ENCODE measurements around the gene KIAA0753.

The KIAA0753 gene

DNA sequence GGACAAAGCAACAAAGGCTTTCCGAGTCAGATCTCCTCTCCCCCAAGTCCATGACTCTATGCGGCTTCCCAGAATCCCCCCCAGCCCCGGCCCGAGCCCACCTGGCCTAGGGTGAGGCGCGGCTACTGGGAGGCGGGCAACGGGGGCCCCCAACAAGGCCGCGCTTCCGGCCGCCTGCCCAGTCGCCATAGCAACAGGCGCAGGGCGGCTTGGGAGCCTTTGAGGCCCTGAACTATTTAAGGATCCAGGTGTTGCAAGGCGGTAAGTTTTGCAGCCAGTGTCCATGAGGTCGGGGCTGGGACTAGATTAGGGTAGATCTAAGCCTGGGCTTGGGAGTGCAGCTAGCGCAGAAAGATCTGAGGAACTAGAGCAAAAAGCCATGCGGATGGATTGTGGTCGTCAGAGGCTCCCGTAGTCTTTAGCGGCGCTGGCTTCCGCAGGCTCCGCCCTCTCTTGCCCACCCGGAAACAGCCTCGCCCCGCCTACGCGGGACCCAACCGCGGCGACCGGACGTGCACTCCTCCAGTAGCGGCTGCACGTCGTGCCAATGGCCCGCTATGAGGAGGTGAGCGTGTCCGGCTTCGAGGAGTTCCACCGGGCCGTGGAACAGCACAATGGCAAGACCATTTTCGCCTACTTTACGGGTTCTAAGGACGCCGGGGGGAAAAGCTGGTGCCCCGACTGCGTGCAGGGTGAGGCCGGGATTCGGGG is at the start of gene KIAA0753, which contains the start of gene TXNDC17:
KIAA0753 (minus strand) TSS at position 176 of the 711 bp plus-strand sequence. CDS start 5,608 bp downstream, outside the sequence.
TXNDC17 (plus strand) TSS at position 525 of the 711 bp plus-strand sequence; CDS start at position 548, 23 bp downstream.
- CTCF ChIA-PET = no interaction called here

DNA sequence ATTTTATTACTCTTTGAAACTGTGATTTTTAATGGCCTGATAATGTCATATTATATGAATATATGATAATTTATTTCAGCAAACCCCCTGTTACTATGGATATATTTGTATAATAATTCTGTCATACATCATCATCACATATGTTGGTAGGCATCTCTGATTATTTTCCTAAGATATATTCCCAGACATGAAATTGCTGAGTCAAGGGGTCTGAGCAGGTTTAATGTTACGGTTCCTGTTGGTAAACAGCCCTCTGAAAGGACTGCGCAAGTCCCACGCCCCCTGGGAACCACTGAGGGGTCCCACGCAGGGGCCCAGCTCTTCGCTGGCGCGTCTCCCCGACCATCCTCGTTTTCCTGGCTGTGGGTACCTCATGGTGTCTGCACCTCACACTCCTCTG is 48.4 kb upstream of the KIAA0753 start:
- no peak for TF ChIP-seq CTCF (conservative IDR thresholded peaks at IDR 0.05; ENCODE audit: low read depth)
- ChIA-PET POLR2A (ENCODE audit: low non-redundant PET) (no interaction called here), CTCF (no interaction called here)
- DNase-seq (ENCODE audit: low spot score) = no peak
- H3K27ac ChIP-seq = no peak overlapping the region

More for the DNA sequence above, at the start of gene KIAA0753, which contains the start of gene TXNDC17:
- POLR2A ChIA-PET (ENCODE audit: low non-redundant PET) = no interaction called here
- DNase-seq (ENCODE audit: low spot score) = peak; percentile 81
- TF ChIP-seq CTCF (conservative IDR thresholded peaks at IDR 0.05; ENCODE audit: low read depth) = no peak
- H3K27ac ChIP-seq = peak within 1 kb of the TSS; percentile 96

DNA sequence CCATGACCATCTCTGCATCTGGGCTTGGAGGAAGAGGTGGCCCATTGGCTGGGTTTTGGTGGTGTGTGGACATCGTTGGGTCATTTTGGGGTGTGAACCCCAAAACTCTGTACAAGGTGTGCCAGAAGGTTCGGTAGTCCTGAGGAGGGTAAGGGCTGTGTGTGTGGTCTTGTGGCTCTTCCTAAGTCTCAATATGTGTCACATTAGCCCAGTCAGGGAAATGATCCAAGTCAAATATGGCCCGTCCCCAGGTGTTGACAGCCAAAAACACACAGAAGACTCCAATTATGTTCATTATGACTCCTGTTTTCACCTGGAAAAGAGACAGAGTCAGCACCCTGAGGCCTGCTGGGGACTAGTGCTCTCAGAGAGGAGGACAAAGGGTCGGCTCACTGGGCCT is 45.5 kb upstream of the KIAA0753 start:
- ChIA-PET CTCF (interaction anchor here (0.6 kb wide), 1 partner anchor 14 kb away, joined by 3 read pairs; no protein-coding TSS in a partner anchor), POLR2A (ENCODE audit: low non-redundant PET) (no interaction called here)

DNA sequence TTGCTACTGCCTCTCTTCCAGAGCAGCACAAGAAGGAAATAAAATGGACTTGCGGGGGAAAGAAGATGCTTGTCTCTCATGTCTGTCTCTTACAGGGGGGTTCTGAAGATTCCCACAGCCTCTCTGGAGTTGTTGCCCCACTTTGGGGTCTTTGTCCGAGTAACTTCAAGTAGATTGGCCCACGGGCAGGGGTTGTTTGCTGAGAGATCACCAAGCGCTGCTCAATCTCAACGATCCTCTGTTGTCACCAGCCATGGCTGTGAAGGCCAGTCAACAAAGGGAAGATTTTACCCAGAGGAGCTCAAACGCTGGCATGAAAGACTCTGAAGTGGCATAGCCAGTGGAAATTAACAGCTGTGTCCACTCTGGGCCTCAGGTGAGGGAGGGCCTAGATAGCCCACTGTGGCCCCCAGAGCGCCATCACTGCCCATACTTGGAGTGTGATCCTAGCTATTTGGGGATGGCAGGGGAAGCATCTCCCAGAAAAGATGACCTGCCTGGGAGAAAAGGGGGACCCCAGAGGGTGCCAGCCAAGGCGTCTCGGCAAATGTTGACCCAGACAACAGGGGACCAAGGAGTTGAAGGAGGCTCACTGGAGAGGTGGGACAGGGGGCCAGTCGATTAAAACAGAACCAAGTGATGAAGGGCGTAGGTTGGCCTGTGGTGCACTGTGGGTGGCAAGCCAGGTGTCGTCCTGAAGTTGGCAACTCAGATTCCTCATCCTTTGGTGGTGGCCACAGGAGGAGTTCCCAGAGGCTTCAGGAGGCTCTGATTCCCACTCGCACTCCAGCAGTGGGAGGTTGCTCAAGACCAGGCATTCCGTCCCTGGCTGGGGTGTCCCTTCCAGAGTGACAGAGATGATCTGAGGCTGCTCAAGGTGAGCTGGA is 44.6 kb upstream of the KIAA0753 start:
- no peak for TF ChIP-seq CTCF (conservative IDR thresholded peaks at IDR 0.05; ENCODE audit: low read depth)
- DNase-seq (ENCODE audit: low spot score) = no peak
- POLR2A ChIA-PET (ENCODE audit: low non-redundant PET) = no interaction called here
- CTCF ChIA-PET = interaction anchor here (0.6 to 0.7 kb wide), 2 partner anchors 9 to 15 kb away, joined by 3 to 4 read pairs; no protein-coding TSS in a partner anchor
- no peak overlapping the region for H3K27ac ChIP-seq

More for the DNA sequence above, 45.5 kb upstream of the KIAA0753 start:
- H3K27ac ChIP-seq = no peak overlapping the region
- TF ChIP-seq CTCF (conservative IDR thresholded peaks at IDR 0.05; ENCODE audit: low read depth) = no peak
- no peak for DNase-seq (ENCODE audit: low spot score)

- POLR2A ChIA-PET (ENCODE audit: low non-redundant PET) = no interaction called here
- DNase-seq (ENCODE audit: low spot score) = no peak
- no peak overlapping the region for H3K27ac ChIP-seq
- TF ChIP-seq CTCF (conservative IDR thresholded peaks at IDR 0.05; ENCODE audit: low read depth) = no peak
- CTCF ChIA-PET = no interaction called here
These were observed 43.9 kb upstream of the KIAA0753 start for GRCh38 chr17:6684460-6684783.

- DNase-seq (ENCODE audit: low spot score) = no peak
- TF ChIP-seq CTCF (conservative IDR thresholded peaks at IDR 0.05; ENCODE audit: low read depth) = no peak
- H3K27ac ChIP-seq = no peak overlapping the region
- POLR2A ChIA-PET (ENCODE audit: low non-redundant PET) = no interaction called here
- CTCF ChIA-PET = no interaction called here
These were observed 43.4 kb upstream of the KIAA0753 start for GRCh38 chr17:6683730-6684459.
